Measurements from ENCODE around the gene NPIPA1.
"Not testable (repeated sequence)": the region's sequence is repeated elsewhere in the genome, so short reads cannot be mapped to it uniquely, and the experiment has no call there.

The NPIPA1 gene

DNA sequence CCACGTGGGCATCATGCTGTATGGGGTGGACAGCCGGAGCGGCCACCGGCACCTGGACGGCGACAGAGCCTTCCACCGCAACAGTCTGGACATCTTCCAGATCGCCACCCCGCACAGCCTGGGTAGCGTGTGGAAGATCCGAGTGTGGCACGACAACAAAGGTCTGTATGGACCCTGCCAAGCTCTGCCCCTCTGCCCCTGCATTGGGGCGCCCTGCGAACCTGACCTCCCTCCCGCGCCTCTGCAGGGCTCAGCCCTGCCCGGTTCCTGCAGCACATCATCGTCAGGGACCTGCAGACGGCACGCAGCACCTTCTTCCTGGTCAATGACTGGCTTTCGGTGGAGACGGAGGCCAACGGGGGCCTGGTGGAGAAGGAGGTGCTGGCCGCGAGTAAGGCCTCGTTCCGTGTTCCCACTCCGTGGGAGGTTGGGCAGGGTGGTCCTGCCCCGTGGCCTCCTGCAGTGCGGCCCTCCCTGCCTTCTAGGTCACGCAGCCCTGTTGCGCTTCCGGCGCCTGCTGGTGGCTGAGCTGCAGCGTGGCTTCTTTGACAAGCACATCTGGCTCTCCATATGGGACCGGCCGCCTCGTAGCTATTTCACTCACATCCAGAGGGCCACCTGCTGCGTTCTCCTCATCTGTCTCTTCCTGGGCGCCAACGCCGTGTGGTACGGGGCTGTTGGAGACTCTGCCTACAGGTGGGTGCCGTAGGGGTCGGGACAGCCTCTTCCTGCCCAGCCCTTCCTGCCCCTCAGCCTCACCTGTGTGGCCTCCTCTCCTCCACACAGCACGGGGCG, 4.5 kb upstream of the NPIPA1 start:
- H2BK5ac ChIP-seq (ENCODE audit: low read length); DNase-seq; H3K36me3 ChIP-seq (ENCODE audit: control insufficient read depth, insufficient read depth, low read length); H3K4me1 ChIP-seq (ENCODE audit: control insufficient read depth, low read depth, low read length); H3K79me2 ChIP-seq (ENCODE audit: control insufficient read depth, insufficient read depth, low read length); H2AK5ac ChIP-seq (ENCODE audit: low read length); H3K56ac ChIP-seq (ENCODE audit: low read length); H3K23ac ChIP-seq (ENCODE audit: low read length); H2BK120ac ChIP-seq (ENCODE audit: low read depth, low read length); H4K5ac ChIP-seq (ENCODE audit: low read length); H3K4me2 ChIP-seq (ENCODE audit: low read length); H3K18ac ChIP-seq (ENCODE audit: low read length); H3K27ac ChIP-seq (ENCODE audit: low read depth, low read length); H2BK15ac ChIP-seq (replicated peaks; ENCODE audit: low read depth); H3K79me1 ChIP-seq (ENCODE audit: low read length); H3K4ac ChIP-seq (ENCODE audit: low read depth, low read length); H3K9ac ChIP-seq (ENCODE audit: low read length); H4K8ac ChIP-seq (ENCODE audit: low read depth, low read length); H3K27me3 ChIP-seq (ENCODE audit: insufficient read depth, low read length, poor library complexity); H3K4me3 ChIP-seq (ENCODE audit: low read length): not testable (repeated sequence)
- no CpG with 5 or more reads among the region's 47 CpGs for WGBS (ENCODE audit: extremely low coverage, insufficient coverage, low lambda C conversion rate)

DNA sequence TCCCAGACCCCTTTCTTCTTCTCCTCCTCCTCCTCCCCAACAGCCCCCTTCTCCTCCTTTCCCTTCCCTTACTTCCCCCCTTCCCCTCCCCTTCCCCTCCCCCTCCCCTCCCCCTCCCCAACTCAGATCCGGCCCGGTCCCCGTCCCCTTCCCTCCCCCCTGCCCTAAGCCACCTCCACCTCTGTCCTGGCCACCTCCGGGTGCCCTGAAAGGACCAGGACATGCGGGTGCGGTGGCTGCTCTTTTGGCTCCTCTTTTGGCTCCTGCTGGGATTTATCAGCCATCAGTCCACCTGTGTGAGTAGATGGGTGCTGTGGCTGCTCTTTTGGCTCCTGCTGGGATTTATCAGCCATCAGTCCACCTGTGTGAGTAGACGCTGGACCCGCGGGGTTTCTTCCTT, 751 bp downstream of the NPIPA1 start:
- H2AK5ac ChIP-seq (ENCODE audit: low read length); H3K27me3 ChIP-seq (ENCODE audit: insufficient read depth, low read length, poor library complexity); H3K27ac ChIP-seq (ENCODE audit: low read depth, low read length); H2BK120ac ChIP-seq (ENCODE audit: low read depth, low read length); H2BK15ac ChIP-seq (replicated peaks; ENCODE audit: low read depth); H4K8ac ChIP-seq (ENCODE audit: low read depth, low read length); H3K18ac ChIP-seq (ENCODE audit: low read length); H3K79me2 ChIP-seq (ENCODE audit: control insufficient read depth, insufficient read depth, low read length); H3K36me3 ChIP-seq (ENCODE audit: control insufficient read depth, insufficient read depth, low read length); H3K4me3 ChIP-seq (ENCODE audit: low read length); H3K9ac ChIP-seq (ENCODE audit: low read length); H3K4me1 ChIP-seq (ENCODE audit: control insufficient read depth, low read depth, low read length); H3K4ac ChIP-seq (ENCODE audit: low read depth, low read length); H3K79me1 ChIP-seq (ENCODE audit: low read length); H2BK5ac ChIP-seq (ENCODE audit: low read length); H3K4me2 ChIP-seq (ENCODE audit: low read length); H3K23ac ChIP-seq (ENCODE audit: low read length); H3K56ac ChIP-seq (ENCODE audit: low read length); H4K5ac ChIP-seq (ENCODE audit: low read length); DNase-seq: not testable (repeated sequence)
- no CpG with 5 or more reads among the region's 9 CpGs for WGBS (ENCODE audit: extremely low coverage, insufficient coverage, low lambda C conversion rate)

GRCh38 chr16:14942686-14943085, 5.4 kb downstream of the NPIPA1 start:
- WGBS (ENCODE audit: extremely low coverage, insufficient coverage, low lambda C conversion rate): no CpG with 5 or more reads among the region's 3 CpGs
- not testable (repeated sequence) for H3K79me1 ChIP-seq (ENCODE audit: low read length); H3K27ac ChIP-seq (ENCODE audit: low read depth, low read length); H3K27me3 ChIP-seq (ENCODE audit: insufficient read depth, low read length, poor library complexity); H3K56ac ChIP-seq (ENCODE audit: low read length); H2AK5ac ChIP-seq (ENCODE audit: low read length); H3K79me2 ChIP-seq (ENCODE audit: control insufficient read depth, insufficient read depth, low read length); H3K18ac ChIP-seq (ENCODE audit: low read length); H2BK15ac ChIP-seq (replicated peaks; ENCODE audit: low read depth); DNase-seq; H4K5ac ChIP-seq (ENCODE audit: low read length); H2BK120ac ChIP-seq (ENCODE audit: low read depth, low read length); H3K23ac ChIP-seq (ENCODE audit: low read length); H3K4me3 ChIP-seq (ENCODE audit: low read length); H4K8ac ChIP-seq (ENCODE audit: low read depth, low read length); H3K4me2 ChIP-seq (ENCODE audit: low read length); H2BK5ac ChIP-seq (ENCODE audit: low read length); H3K9ac ChIP-seq (ENCODE audit: low read length); H3K4ac ChIP-seq (ENCODE audit: low read depth, low read length); H3K36me3 ChIP-seq (ENCODE audit: control insufficient read depth, insufficient read depth, low read length); H3K4me1 ChIP-seq (ENCODE audit: control insufficient read depth, low read depth, low read length)

GRCh38 chr16:14955546-14956231, 18.4 kb downstream of the NPIPA1 start:
- no peak for DNase-seq
- no CpG with 5 or more reads among the region's 16 CpGs for WGBS (ENCODE audit: extremely low coverage, insufficient coverage, low lambda C conversion rate)

GRCh38 chr16:14957576-14958322, 20.5 kb downstream of the NPIPA1 start:
- Histone ChIP-seq H4K8ac (ENCODE audit: low read depth, low read length) (no peak overlapping the region), H3K27me3 (ENCODE audit: insufficient read depth, low read length, poor library complexity) (no peaks in the 10 kb centered on the region), H2AK5ac (ENCODE audit: low read length) (no peak overlapping the region), H3K4me2 (ENCODE audit: low read length) (no peak overlapping the region), H3K27ac (ENCODE audit: low read depth, low read length) (no peak overlapping the region), H3K4ac (ENCODE audit: low read depth, low read length) (no peak overlapping the region), H2BK120ac (ENCODE audit: low read depth, low read length) (no peak overlapping the region), H4K5ac (ENCODE audit: low read length) (no peak overlapping the region), H3K36me3 (ENCODE audit: control insufficient read depth, insufficient read depth, low read length) (no peaks in the 10 kb centered on the region), H2BK15ac (replicated peaks; ENCODE audit: low read depth) (no peak overlapping the region), H3K56ac (ENCODE audit: low read length) (no peak overlapping the region), H3K79me2 (ENCODE audit: control insufficient read depth, insufficient read depth, low read length) (no peaks in the 10 kb centered on the region), H3K4me1 (ENCODE audit: control insufficient read depth, low read depth, low read length) (no peaks in the 10 kb centered on the region), H3K9ac (ENCODE audit: low read length) (no peak overlapping the region), H3K18ac (ENCODE audit: low read length) (no peak overlapping the region), H3K79me1 (ENCODE audit: low read length) (no peaks in the 10 kb centered on the region), H3K23ac (ENCODE audit: low read length) (no peak overlapping the region), H3K4me3 (ENCODE audit: low read length) (no peak overlapping the region), H2BK5ac (ENCODE audit: low read length) (no peak overlapping the region)
- no CpG with 5 or more reads among the region's 28 CpGs for WGBS (ENCODE audit: extremely low coverage, insufficient coverage, low lambda C conversion rate)
- DNase-seq: no peak

More at GRCh38 chr16:14955546-14956231, 18.4 kb downstream of the NPIPA1 start:
- Histone ChIP-seq H3K27me3 (ENCODE audit: insufficient read depth, low read length, poor library complexity) (no peaks in the 10 kb centered on the region), H3K79me2 (ENCODE audit: control insufficient read depth, insufficient read depth, low read length) (no peaks in the 10 kb centered on the region), H3K23ac (ENCODE audit: low read length) (no peak overlapping the region), H3K36me3 (ENCODE audit: control insufficient read depth, insufficient read depth, low read length) (no peaks in the 10 kb centered on the region), H3K4ac (ENCODE audit: low read depth, low read length) (no peak overlapping the region), H3K4me1 (ENCODE audit: control insufficient read depth, low read depth, low read length) (no peaks in the 10 kb centered on the region), H2BK120ac (ENCODE audit: low read depth, low read length) (no peak overlapping the region), H3K79me1 (ENCODE audit: low read length) (no peaks in the 10 kb centered on the region), H4K8ac (ENCODE audit: low read depth, low read length) (no peak overlapping the region), H3K27ac (ENCODE audit: low read depth, low read length) (no peak overlapping the region), H3K4me2 (ENCODE audit: low read length) (no peak overlapping the region), H3K56ac (ENCODE audit: low read length) (no peak overlapping the region), H2AK5ac (ENCODE audit: low read length) (no peak overlapping the region), H2BK5ac (ENCODE audit: low read length) (no peak overlapping the region), H4K5ac (ENCODE audit: low read length) (no peak overlapping the region), H2BK15ac (replicated peaks; ENCODE audit: low read depth) (no peak overlapping the region), H3K4me3 (ENCODE audit: low read length) (no peak overlapping the region), H3K18ac (ENCODE audit: low read length) (no peak overlapping the region), H3K9ac (ENCODE audit: low read length) (no peak overlapping the region)

Data from mesendoderm (in vitro differentiated cells).